Glutamatergic neuron (in vitro differentiated cells): ENCODE data around the gene GPR26. TPM values are rescaled to one million over a fixed set of nuclear protein-coding genes. Genes with fewer than 3 reads are reported as not detected.

Source experiments
- DNase-seq: peaks from one replicate; pipeline ENCODE4 v3.0.0; 2022
- H3K27ac Mint-ChIP-seq: one replicate; pipeline ENCODE4 v1.8.0; 2020; ENCODE audit warnings: mild to moderate bottlenecking, mixed read lengths, inconsistent platforms; ENCODE audit not compliant: unreplicated experiment
- H3K27me3 Mint-ChIP-seq: one replicate; pipeline ENCODE4 v1.8.0; 2020; ENCODE audit warnings: mild to moderate bottlenecking, moderate library complexity, mixed read lengths, inconsistent platforms; ENCODE audit not compliant: unreplicated experiment
- H3K36me3 Mint-ChIP-seq: one replicate; pipeline ENCODE4 v1.8.0; 2020; ENCODE audit warnings: mild to moderate bottlenecking, mixed read lengths, inconsistent platforms; ENCODE audit not compliant: unreplicated experiment
- H3K4me1 Mint-ChIP-seq: one replicate; pipeline ENCODE4 v1.8.0; 2020; ENCODE audit warnings: mild to moderate bottlenecking, low read depth, mixed read lengths, inconsistent platforms; ENCODE audit not compliant: unreplicated experiment
- H3K4me3 Mint-ChIP-seq: one replicate; pipeline ENCODE4 v1.8.0; 2020; ENCODE audit warnings: mild to moderate bottlenecking, mixed read lengths, inconsistent platforms; ENCODE audit not compliant: unreplicated experiment
- H3K9me3 Mint-ChIP-seq: one replicate; pipeline ENCODE4 v1.8.0; 2020; ENCODE audit warnings: mild to moderate bottlenecking, moderate library complexity, mixed read lengths, inconsistent platforms; ENCODE audit not compliant: unreplicated experiment
- total RNA-seq: library from RNA; stranded (reverse); fragmentation: NEBNext Ultra II Directional; extraction: Animal tissue kit (Norgen Biotek cat#: 25700); gene quantifications from one replicate; pipeline ENCODE4 v1.2.1, GENCODE V29; 2021; ENCODE audit not compliant: unreplicated experiment
- TF ChIP-seq, protein P1 (sequence below): fragments of 200-600 bp; sonication (generic); IDR thresholded peaks from one replicate; pipeline ENCODE4 v1.5.0; 2021; ENCODE audit not compliant: partially characterized antibody, unreplicated experiment

The GPR26 gene
- total RNA-seq, 1 donor from 2014 or later, result 0.10 TPM

DNA sequence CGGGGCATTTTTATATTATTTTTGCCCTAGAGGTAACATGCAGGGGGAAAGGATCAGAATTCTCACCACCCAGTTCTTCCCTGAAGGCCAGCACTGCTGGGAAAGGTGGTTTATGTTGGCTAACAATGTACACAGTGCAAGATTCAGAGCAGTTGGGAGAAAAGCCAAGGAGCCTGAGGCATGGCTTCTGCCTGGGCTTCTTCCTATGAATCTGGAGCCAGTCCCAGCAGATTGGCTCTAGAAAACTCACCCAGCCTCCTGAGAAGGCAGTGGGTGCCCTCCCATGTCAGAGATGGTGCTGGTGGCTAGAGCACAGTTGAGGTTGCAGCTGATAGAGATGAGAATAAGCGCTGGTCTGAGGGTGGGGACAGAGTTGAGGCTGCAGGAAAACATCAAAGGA lies 44.7 kb upstream of the GPR26 start:
- Mint-ChIP-seq H3K27me3 (peaks cover 5% of the 10 kb centered on the region), H3K36me3 (peaks cover 8% of the 10 kb centered on the region), H3K27ac (no peak overlapping the region), H3K9me3 (peaks cover 2% of the 10 kb centered on the region), H3K4me3 (no peak overlapping the region), H3K4me1 (peaks cover 3% of the 10 kb centered on the region)
- DNase-seq, result no peak
- TF ChIP-seq, protein P1, sequence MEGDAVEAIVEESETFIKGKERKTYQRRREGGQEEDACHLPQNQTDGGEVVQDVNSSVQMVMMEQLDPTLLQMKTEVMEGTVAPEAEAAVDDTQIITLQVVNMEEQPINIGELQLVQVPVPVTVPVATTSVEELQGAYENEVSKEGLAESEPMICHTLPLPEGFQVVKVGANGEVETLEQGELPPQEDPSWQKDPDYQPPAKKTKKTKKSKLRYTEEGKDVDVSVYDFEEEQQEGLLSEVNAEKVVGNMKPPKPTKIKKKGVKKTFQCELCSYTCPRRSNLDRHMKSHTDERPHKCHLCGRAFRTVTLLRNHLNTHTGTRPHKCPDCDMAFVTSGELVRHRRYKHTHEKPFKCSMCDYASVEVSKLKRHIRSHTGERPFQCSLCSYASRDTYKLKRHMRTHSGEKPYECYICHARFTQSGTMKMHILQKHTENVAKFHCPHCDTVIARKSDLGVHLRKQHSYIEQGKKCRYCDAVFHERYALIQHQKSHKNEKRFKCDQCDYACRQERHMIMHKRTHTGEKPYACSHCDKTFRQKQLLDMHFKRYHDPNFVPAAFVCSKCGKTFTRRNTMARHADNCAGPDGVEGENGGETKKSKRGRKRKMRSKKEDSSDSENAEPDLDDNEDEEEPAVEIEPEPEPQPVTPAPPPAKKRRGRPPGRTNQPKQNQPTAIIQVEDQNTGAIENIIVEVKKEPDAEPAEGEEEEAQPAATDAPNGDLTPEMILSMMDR, result no peak

DNA sequence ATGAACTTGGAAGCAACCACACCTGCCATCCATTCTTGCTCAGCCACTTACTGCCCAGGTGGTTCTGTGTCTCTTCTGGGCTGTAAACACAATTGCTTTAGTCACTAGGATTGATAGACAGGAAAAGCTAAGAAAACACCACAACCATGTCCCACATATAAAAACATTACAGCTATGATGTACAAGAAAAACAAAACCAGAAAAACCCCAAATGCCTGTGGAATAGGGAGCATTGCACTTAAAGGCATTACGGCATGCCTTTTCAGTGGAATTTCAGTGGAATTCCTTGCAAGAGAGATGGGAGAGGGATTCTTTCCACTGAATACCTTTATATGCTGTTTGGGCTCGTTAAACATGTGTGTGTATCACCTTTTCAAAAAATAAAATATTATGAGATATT lies 44.2 kb upstream of the GPR26 start:
- Mint-ChIP-seq H3K9me3 (peaks cover 2% of the 10 kb centered on the region), H3K4me1 (peaks cover 3% of the 10 kb centered on the region), H3K27ac (no peak overlapping the region), H3K36me3 (peaks cover 8% of the 10 kb centered on the region), H3K4me3 (no peak overlapping the region), H3K27me3 (peaks cover 6% of the 10 kb centered on the region)
- TF ChIP-seq, protein P1, result no peak
- DNase-seq, result no peak

DNA sequence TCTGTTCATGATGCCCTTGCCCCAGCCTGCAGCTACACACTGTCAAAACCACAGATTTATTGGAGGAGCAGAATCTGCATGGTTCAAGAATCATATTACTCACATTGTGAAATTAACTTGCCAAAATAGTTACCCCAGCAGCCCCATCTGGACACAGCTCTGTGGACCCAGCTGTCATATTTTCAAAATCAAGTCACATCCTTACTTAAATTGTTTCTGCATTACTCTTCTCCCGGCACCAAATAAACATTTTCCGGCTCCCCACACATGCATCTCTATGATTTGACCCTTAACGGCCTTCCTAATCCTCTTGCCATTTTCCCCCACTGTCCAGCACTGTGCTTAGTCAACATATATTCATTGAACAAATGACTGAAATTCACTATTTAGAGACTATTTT lies 43.8 kb upstream of the GPR26 start:
- Mint-ChIP-seq H3K36me3 (peaks cover 8% of the 10 kb centered on the region), H3K4me3 (no peak overlapping the region), H3K27ac (no peak overlapping the region), H3K9me3 (peaks cover 2% of the 10 kb centered on the region), H3K4me1 (peaks cover 3% of the 10 kb centered on the region), H3K27me3 (peaks cover 6% of the 10 kb centered on the region)
- no peak for DNase-seq
- TF ChIP-seq, protein P1, result no peak

DNA sequence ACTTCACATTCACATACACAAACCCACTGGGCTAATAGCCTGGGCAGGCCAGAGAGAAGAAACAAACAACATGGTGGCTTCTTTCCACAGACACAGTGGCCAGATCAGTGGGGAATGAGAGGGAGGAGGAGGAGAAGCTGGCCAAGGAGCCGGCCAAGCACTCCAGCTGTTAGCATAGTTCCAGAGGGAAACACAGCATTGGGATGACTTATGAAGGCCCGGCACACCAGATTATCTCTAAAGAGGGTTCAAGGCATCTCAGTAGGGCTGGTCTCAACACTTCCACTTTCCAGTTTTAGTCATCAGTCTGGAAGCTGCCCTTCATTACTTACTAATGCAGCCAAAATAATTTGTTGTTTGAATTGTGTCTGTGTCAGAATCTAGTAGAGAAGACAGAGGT lies 42.1 kb upstream of the GPR26 start:
- Mint-ChIP-seq H3K9me3 (peaks cover 2% of the 10 kb centered on the region), H3K4me3 (no peak overlapping the region), H3K27ac (no peak overlapping the region), H3K27me3 (peaks cover 6% of the 10 kb centered on the region), H3K36me3 (peaks cover 8% of the 10 kb centered on the region), H3K4me1 (peaks cover 3% of the 10 kb centered on the region)
- TF ChIP-seq, protein P1, result no peak
- DNase-seq, result no peak

DNA sequence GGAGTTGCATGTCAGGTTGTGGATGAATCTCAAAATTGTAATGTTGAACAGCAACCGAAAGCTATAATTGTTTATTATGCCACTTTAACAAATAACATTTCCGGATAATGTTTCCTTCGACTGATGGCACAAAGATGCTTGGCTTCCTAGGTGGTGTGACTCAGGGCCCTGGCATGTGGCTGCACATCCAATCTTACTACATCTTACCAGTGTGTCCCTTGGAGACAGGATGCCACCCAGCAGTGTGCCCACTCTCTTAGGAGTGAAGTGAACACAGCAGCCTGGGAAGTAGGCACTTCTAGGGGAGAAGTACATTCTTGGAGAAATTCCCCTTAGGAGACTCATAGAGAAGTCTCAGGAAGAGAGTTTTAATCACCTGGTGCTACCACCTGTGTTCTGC lies 33.0 kb upstream of the GPR26 start:
- Mint-ChIP-seq H3K9me3 (peaks cover 2% of the 10 kb centered on the region), H3K4me3 (no peak overlapping the region), H3K27ac (no peak overlapping the region)

More for the DNA sequence above, 33.0 kb upstream of the GPR26 start:
- TF ChIP-seq, protein P1, result no peak
- Mint-ChIP-seq H3K36me3 (no peaks in the 10 kb centered on the region), H3K27me3 (peaks cover 9% of the 10 kb centered on the region), H3K4me1 (no peaks in the 10 kb centered on the region)
- DNase-seq, result no peak
